Activated CD4-positive, alpha-beta T cell treated with anti-CD3 and anti-CD28 coated beads, Interleukin-2, amount 50 U/mL, for 4 hours (primary cell): ENCODE results near the gene ALKBH7.
A peak's percentile ranks its signal among the peaks of the same experiment; 100 is the strongest.
"Not testable (repeated sequence)": the region's sequence is repeated elsewhere in the genome, so short reads cannot be mapped to it uniquely, and the experiment has no call there.

Experiments
- DNase-seq, 2 experiments: peaks; one replicate each; pipeline ENCODE4 v3.0.0-alpha.2; 2020

ALKBH7 gene

DNA sequence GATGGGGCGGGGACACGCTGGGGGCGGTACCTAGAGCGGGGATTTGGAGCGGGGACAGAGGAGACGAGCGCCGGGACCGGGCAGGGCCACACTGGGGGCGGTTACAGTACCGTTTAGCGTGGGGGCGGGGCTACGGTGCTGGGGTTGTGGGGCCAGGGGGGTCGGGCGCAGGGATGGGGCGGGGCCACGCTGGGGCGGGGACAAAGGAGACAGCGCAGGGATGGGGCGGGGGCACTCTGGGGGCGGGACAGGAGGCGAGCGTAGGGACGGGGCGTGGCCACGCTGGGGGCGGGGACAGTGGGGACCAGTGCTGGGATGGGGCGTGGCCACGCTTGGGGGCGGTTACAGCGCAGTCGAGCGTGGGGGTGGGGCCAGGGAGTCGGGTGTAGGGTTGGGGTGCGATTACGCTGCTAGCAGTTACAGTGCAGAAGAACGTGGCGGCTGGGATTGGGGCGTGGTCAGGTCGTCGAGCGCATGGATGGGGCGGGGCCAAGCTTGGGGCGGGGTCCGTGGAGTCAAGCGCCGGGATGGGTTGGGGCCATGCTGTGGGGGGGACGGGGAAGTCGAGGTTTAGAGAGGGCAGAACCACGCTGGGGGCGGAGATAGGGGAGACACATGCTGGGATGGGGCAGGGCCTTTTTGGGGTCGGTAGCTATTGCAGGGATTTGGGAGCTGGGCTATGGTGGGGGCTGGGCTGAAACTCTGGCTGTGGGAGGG, 660 bp downstream of the ALKBH7 start:
- DNase-seq, result peak; percentile 98

DNA sequence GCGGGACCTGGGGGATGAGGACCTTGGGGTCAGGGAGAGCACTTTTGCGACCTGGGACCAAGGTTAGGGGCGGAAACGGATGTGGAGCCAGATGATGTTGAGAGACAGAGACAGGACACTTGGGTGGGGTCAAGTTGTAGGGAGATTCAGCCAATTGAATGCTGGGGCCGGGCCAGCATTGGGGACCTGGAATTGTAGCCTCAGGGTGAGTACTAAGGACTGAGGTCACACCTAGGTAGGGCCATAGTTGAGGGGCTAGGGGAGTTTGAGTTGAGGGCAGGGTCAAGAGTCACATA, 1.2 kb downstream of the ALKBH7 start:
- no peak for DNase-seq

DNA sequence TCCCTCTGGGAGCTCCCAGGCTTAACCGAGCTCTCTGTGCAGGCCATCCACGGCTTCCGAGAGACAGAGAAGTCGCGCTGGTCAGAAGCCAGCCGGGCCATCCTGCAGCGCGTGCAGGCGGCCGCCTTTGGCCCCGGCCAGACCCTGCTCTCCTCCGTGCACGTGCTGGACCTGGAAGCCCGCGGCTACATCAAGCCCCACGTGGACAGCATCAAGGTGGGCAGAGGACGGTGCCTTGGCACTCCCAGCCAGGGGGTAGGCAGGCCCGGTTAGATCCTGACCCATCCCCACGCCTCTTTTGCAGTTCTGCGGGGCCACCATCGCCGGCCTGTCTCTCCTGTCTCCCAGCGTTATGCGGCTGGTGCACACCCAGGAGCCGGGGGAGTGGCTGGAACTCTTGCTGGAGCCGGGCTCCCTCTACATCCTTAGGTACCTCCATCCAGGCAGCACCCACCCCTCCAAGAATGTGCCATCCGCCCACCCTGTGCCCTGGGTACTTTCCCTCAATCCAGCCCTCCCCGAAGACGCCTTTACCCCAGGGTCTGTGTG, 1.6 kb downstream of the ALKBH7 start:
- no peak for DNase-seq

DNA sequence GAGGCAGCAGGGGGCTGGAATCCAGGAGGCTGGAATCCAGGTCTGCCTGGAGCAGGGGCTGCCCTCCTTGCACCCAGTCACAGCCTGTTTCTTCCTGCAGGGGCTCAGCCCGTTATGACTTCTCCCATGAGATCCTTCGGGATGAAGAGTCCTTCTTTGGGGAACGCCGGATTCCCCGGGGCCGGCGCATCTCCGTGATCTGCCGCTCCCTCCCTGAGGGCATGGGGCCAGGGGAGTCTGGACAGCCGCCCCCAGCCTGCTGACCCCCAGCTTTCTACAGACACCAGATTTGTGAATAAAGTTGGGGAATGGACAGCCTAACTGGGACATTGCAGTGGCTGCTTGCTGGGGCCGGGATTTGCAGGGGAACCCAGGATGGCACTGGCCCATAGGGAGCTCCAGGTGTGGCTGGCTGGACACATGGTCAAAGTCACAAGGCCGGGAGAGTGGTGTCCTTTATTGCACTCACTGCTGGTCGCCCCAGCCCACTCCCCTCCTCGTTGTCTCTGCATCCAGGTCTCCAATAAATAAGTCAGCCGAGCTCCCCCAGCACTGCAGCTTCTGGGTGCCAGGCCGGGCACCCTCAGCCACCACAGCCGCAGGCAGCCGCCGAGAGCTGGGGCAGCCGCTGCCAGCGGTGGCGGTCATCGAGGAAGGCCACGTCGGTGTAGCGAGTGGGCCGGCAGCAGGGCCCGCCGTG, 2.3 kb downstream of the ALKBH7 start:
- no peak for DNase-seq

DNA sequence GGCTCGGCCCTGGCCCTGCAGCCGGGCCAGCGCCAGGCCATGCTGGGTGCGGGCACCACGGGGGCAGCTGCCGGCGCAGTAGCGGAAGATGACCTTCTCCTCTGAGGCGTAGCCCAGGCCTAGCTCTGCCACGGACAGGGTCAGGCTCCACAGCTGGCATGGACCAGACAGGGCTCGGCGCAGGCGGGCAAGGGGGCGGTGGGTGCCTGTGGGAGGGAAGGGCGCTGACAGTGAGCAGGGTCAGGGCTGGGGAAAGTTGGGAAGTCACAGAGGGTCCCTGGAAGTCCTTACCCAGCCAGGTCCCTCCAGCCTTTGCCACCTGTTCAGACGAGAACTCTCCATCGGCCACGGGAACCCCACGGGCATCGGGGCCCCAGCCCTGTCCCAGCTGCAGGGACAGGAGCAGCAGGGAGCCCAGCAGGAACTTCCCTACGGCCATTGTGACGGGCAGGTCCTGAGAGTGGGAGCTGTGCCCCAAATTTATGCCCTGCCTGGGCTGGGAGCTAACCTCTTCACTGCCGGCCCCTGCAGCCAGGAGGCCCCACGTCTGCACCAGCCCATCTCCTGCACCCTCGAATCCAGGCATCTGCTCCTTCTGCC, 2.9 kb downstream of the ALKBH7 start, which contains the start of gene PSPN:
PSPN (minus strand) TSS at position 523 of the 600 bp plus-strand sequence; CDS start at position 439, 84 bp downstream.
- DNase-seq, result no peak

DNA sequence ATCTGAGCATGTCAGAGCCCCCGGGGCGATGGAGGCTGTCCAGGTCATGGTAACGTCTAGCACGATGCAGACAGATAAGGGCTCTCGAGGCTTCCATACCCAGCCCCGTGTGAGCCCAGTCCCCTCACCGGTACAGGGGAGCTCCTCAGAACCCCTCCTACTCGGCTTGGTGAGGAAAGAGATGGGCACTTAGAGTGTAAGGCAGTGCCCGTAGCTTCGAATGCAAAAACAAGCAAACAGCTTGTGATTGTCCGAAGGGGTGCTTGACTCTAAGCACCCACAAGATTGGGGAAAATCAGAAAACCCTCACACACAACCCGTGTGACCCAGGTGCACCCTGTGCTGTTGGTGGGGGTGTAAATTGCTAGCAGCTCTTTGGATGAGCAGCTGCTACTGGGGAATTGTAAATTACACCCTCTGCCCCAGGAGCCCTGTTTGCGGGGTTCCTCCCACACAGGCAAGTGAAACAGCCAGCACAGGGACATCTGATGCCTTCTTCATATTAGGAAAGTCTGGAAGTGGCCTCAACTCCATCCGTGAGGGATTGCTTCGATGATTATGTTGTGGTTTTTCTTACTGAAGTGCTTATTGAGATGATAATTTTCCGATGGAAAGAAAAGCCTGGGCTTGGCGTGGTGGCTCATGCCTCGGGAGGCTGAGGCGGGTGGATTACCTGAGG, 4.1 kb downstream of the ALKBH7 start:
- DNase-seq, result no peak

DNA sequence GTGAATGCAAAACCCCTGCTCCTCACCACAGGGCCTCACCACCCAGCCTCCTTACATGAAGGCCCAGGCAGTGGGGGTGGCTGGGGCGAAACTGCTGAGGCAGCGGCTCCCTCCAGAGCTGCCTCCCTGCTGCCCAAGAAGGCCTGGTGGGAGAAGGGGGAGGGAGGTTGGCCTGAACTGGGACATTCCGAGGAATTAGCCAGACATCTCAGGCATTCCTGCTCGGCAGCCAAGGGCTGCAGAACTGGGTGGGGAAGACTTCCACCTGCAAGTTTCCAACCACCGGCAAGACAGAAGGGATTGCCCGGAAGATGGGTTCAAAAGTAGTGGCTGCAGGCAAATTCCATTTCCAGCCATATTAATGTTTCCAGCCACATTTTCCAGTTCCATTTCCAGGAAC, 5.4 kb downstream of the ALKBH7 start:
- DNase-seq, result no peak

DNA sequence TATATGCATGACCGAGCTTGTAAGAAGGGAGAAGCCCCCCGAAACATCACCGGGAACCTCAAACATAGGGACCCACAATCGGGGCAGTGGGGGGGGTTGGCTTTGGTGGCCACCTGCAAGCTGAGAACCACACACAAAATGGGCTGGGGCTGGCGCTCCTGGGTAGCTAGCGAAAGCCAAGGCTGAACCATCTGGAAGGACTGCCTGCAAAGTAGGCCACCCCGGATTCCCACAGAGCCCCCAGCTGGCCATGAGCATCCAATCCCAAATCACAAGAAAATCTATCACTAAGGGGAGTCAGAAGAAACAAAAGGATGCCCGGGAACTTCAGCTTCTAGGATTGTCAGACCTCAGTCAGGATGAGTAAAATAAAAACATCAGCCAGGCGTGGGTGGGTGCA, 5.9 kb downstream of the ALKBH7 start:
- DNase-seq, result no peak

DNA sequence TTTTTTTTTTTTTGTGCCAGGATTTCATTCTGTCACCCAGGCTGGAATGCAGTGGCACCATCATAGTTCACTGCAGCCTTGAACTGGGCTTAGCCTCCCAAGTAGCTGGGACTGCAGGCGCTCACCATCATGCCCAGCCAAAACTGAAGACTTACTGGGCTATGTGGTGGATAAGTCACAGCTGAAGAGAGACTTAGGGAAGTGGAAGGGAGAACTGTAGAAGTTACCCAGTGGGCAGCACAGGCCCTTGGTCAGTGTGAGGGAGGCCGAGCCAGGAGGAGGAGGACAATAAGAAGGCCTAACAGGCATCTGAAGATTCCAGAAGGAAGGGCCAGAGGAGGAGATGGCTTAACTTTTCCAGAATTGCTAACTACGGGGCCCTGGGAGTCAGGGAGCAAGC, 7.2 kb downstream of the ALKBH7 start:
- DNase-seq, result no peak

DNA sequence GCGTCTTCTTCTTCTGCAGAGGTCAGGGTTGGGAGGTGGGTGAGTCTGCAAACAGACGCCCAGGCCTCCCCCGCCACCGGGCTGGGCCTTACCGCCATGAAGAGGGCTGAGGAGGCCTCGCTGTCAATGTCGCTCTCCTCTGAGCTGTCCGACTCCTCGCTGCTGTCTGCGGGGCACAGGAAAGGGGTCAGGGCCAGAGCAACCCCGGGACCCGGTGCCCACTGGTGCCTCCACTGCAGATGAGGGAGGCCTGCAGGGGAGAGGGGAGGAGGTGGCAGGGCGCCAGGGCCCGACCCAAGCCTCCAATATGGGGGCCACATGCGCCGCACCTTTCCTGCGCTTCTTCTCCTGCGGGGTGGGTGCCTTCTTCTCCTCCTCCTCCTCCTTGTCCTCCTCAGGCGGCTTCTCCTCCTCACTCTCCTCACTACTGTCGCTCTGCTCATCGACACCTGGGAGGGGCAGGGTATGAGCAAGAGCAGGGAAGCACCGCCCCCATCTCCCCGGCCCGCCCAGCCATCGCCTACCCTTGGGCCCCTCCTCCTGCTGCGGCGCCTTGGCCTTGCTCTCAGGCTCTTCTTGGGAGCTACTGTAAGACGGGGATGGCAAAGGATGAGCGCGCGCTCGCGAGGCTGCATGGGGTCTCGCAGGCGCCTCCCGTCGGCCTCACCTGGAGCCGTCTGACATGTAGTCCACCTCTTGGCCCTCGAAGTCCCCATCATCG, 8.6 kb downstream of the ALKBH7 start:
- no peak for DNase-seq

DNA sequence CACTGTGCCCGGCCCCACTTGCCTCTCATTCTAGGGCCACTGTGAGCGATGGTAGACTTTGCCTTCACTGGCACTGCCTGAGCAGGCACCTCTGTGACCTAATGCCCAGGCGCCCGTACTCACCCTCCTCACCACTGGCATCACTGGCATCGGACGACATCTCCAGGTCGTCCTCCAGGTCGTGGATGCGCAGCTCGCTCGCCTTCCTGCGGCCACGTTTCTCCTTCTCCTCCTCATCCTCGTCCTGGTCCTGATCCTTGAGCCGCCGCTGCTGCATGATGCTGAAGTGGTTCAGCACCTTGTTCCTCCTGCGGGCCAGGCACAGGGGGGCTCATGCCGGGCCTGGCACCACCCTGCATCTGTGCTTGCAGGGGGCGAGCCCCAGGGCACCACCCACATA, 10.6 kb downstream of the ALKBH7 start:
- no peak for DNase-seq

DNA sequence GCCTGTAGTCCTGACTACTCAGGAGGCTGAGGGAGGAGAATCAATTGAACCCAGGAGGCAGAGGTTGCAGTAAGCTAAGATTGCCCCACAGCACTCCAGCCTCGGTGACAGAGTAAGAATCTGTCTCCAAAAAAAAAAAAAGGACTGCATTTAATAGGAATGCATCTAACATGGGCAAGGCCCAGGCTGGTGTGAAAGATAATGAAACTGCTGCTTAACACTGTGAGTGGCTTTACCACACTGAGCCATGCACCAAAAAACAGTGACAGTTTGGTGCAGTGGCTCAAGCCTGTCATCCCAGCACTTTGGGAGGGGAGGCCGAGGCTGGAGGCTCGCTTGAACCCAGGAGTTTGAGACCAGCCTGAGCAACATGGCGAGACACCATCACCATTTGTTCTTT, 11.8 kb downstream of the ALKBH7 start:
- no peak for DNase-seq

DNA sequence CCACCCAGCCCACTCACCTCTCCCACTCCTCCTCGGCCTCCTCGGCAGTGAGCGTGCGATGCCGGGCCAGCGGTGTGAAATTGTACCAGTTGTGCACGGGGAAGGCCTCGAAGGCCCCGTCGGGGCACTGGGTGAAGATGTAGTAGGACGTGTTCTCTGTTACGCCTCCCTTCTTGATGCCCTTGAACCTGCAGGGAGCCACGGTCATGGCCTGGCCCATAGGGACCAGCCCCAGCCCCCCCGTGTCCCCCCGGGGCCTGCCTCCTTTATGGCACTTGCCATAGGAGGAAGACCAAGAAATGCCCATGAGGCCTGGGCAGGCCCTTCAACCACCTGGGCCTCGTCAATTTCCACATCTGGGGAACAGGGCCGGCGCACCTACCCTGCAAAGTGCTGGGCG, 14.8 kb downstream of the ALKBH7 start:
- no peak for DNase-seq

DNA sequence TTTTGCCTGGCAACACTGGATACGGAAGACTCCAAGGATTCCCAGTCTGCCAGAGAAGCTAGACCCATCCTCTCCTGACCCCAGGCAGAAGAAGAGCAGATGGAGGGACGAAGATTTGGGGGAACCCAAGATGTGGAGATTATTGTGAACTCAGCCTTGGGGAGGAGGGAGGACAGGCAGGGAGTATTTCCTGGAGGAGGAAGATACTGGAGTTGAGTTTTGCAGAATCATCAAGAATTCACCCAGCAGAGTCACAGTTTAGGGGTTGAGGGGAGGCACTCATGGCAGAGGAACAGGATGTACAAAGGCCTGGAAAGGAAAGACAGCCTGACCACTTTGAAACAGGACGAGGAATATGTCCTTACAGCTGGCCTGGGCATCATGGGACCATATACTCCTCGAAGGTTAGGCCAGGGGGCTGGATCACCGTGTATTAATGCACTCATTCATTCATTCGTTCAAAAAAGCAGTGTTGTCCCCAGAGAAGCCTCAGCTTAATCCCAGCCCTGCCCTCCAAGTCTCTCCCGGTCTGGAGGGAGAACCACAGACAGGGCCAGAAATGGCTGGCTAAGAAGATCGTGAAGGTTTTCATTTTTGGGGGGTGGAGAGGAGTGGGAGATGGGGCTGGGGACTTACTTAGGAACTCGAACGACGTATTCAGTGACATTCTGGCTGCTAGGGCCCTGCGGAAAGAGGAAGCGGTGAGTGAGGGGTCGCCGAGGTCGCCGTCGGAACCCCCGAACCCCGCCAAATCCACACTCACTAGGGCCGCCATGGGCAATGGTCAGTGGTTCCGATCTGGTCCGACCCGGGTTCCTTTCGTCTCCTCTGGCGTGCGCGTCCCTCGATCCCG, 19.9 kb downstream of the ALKBH7 start:
- DNase-seq, result no peak

DNA sequence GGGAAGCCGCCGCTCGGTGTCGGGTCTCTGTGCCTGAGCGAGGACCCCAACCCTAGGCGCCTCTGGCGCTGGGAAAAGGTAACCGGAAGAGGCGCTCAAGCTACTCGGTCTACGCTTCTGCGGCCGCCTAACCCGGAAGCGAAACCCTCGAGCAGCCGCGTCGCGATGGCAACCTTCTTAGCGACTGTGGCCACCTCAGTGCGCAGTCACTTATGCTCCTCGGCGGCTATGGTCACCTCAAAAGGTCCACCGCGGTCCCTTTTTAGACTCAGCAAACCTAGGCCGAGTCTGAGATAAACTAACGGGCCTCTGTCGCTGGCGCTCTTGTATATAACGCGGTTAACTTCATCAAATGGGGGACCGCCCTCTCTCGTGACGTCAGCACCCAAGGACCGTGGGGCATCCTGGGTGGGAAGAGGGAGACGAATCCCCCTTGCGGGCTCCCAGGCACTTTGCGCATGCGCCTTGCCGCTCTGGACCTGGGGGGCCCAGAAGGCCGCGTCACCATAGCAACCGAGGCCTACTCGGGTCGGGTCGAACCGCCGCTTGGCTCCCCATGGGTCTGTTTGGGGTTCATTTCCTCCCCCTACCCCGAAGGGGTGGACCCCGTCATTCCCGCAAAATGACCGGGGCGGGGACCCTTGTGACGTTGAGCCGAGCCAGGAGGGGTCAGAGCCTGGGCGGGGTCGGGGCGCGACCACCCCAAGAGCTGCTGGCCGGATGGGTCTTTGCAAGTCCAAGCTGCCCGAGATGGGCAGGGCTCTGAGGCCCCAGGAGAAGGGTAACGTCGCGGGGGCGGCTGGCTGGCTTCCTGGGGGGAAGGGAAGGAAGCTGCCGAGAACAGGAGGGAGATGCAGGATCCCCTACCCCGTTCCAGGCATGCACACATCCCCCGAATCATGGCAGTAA, 20.7 kb downstream of the ALKBH7 start, which contains the start of gene GTF2F1:
GTF2F1 (minus strand) TSS at position 91 of the 909 bp plus-strand sequence. CDS start 169 bp downstream, outside the sequence.
- peak; percentile 88 to 89 for DNase-seq

DNA sequence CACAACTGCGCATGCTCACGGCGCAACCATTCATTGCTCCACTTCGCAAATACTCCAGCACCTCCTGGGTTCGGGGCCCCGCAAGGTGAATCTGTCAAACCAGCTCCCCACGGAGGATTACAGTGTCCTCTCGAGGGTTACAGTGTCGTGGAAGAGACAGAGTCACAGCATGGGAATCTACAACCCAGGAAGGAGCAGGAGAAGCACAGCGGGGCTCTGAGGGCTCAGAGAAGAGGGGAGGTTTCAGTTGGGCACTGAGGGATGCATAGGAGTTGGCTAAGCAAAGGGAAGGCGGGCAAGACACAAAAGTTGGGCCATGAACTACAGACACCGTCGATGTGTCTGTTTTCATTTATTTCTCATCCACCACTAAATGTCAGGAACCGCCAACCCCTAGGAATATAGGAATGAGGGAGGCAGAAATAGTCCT, 21.4 kb downstream of the ALKBH7 start:
- DNase-seq, result peak; percentile 63 to 69

DNA sequence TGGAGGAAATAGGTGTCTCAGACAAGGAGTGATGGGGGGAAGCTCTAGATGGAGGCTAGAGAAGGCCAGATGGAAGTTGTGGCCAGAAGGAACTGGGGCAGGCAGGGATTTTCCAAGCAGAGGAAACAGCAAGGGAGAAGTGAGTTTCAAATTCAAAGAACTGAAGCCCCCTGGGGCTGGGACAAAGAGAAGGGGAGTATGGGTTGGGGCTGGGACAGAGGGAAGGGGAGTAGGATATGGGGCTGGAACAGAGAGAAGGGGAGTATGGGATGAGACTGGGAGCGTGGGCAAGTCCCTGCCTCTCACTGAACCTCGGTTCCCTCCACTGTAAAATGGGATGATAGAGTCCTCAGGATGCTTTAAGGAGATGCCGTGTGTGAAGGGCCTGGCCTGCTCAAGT, 22.2 kb downstream of the ALKBH7 start:
- DNase-seq, result no peak

DNA sequence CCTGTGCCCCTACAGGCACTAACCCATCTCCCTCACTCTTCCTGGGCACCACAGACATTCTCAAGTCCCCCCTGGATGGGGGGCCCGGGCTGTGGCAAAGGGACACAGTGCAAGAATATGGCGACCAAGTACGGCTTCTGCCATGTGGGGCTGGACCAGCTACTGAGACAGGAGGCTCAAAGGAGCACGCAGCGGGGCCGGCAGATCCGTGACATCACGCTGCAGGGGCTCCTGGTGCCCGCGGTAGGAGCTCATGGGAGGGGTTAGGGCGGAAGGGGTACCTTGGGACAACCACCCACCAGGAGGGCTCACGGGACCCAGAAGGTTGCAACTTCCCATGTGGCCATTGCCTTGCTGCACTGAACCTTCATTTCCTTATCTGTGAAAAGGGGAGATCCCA, 23.7 kb downstream of the ALKBH7 start:
- DNase-seq, result no peak

DNA sequence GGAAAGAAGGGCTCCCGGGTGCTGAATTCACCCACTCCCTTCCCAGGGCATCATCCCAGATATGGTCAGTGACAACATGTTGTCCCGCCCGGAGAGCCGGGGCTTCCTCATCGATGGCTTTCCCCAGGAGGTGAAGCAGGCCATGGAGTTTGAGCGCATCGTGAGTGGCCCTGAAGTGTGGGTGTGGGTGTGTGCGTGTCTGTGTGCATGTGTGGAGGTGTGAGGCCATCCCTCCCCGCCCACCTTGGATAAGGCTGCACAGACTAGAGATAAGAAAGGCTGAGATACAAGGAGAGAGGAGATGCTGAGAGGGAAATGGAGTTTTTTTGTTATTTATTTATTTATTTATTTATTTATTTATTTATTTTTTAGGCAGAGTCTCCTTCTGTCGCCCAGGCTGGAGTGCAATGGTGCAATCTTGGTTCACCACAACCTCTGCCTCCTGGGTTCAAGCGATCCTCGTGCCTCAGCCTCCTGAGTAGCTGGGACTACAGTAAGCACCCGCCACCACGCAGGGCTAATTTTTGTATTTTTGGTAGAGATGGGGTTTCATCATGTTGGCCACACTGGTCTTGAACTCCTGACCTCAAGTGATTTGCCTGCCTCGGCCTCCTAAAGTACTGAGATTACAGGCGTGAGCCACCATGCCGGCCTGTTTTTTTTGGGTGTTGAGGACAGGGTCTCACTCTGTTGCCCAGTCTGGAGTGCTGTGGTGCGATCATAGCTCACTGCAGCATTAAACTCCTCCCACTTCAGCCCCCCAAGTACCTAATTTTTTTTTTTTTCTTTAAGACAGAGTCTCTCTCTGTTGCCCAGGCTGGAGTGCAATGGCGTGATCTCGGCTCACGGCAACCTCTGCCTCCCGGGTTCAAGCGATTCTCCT, 27.7 kb downstream of the ALKBH7 start:
- not testable (repeated sequence) for DNase-seq
